HG02610 (cell line): Measurements from ENCODE around the gene TRPV6.

Experiments
- ATAC-seq: cut with Tn5 transposase; IDR thresholded peaks from one replicate; pipeline ENCODE4 v1.9.1; 2021; ENCODE audit warnings: mild to moderate bottlenecking, moderate library complexity; ENCODE audit not compliant: unreplicated experiment

TRPV6 gene

GRCh38 chr7:142885311-142886230 lies at the start of gene TRPV6:
TSS of gene TRPV6 (minus strand) at chr7:142885745.
- ATAC-seq: no peak

- ATAC-seq: no peak
These were observed 48.5 kb upstream of the TRPV6 start for GRCh38 chr7:142934056-142934455.

- ATAC-seq: no peak
These were observed 48.1 kb upstream of the TRPV6 start, which contains the start of gene TRPV5 for GRCh38 chr7:142933624-142934023. TSS of gene TRPV5 (minus strand) at chr7:142933746. CDS start at chr7:142933459, 287 bp downstream.

GRCh38 chr7:142933092-142933475 lies 47.5 kb upstream of the TRPV6 start:
- ATAC-seq: no peak

- ATAC-seq: no peak
These were observed 47.0 kb upstream of the TRPV6 start for GRCh38 chr7:142932386-142933091.

GRCh38 chr7:142930126-142930730 lies 44.7 kb upstream of the TRPV6 start:
- no peak for ATAC-seq

GRCh38 chr7:142927949-142928348 lies 42.4 kb upstream of the TRPV6 start:
- no peak for ATAC-seq

- no peak for ATAC-seq
These were observed 41.7 kb upstream of the TRPV6 start for GRCh38 chr7:142927085-142927745.

GRCh38 chr7:142925413-142925812 lies 39.9 kb upstream of the TRPV6 start:
- ATAC-seq: no peak

GRCh38 chr7:142923391-142923790 lies 37.8 kb upstream of the TRPV6 start:
- no peak for ATAC-seq

GRCh38 chr7:142919656-142920055 lies 34.1 kb upstream of the TRPV6 start:
- ATAC-seq: no peak

GRCh38 chr7:142918901-142919300 lies 33.4 kb upstream of the TRPV6 start:
- ATAC-seq: no peak

GRCh38 chr7:142917447-142917846 lies 31.9 kb upstream of the TRPV6 start:
- ATAC-seq: no peak

GRCh38 chr7:142916508-142916907 lies 31.0 kb upstream of the TRPV6 start:
- ATAC-seq: no peak

- no peak for ATAC-seq
These were observed 29.8 kb upstream of the TRPV6 start for GRCh38 chr7:142915315-142915714.

GRCh38 chr7:142914121-142914520 lies 28.6 kb upstream of the TRPV6 start:
- ATAC-seq: no peak

GRCh38 chr7:142913566-142913965 lies 28.0 kb upstream of the TRPV6 start:
- no peak for ATAC-seq

- ATAC-seq: no peak
These were observed 27.5 kb upstream of the TRPV6 start for GRCh38 chr7:142913051-142913450.

- ATAC-seq: no peak
These were observed 24.9 kb upstream of the TRPV6 start for GRCh38 chr7:142910481-142910880.

GRCh38 chr7:142910031-142910433 lies 24.5 kb upstream of the TRPV6 start:
- no peak for ATAC-seq
